Measurements from ENCODE around the gene ADCYAP1R1.

Gene ADCYAP1R1

DNA sequence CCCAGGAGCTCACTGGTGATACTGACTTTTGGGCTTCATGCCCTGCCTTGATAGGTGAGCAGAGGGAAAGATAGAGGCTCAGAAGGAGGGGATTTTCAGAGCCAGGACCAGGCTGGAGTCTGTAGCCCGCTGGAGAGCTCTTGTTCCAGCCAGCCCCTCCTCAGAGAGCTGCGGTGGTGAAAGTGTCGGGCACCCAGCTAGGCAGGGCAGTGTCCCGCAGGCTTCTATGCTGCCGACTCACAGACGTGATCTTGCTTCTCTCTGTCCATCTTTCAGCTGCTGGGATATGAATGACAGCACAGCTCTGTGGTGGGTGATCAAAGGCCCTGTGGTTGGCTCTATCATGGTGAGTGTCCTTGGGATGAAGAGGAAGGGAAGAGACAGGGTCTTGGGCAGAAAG lies 35.2 kb downstream of the ADCYAP1R1 start:
- TF ChIP-seq CTCF (conservative IDR thresholded peaks at IDR 0.05; ENCODE audit: low read length): no peak
- no peak for DNase-seq (ENCODE audit: low read depth)
- H3K4me3 ChIP-seq (ENCODE audit: low read length): no peak overlapping the region

- no peak for DNase-seq (ENCODE audit: low read depth)
- no peak for TF ChIP-seq CTCF (conservative IDR thresholded peaks at IDR 0.05; ENCODE audit: low read length)
- no peak overlapping the region for H3K4me3 ChIP-seq (ENCODE audit: low read length)
Observed at GRCh38 chr7:31091924-31092434, 39.9 kb downstream of the ADCYAP1R1 start.

DNA sequence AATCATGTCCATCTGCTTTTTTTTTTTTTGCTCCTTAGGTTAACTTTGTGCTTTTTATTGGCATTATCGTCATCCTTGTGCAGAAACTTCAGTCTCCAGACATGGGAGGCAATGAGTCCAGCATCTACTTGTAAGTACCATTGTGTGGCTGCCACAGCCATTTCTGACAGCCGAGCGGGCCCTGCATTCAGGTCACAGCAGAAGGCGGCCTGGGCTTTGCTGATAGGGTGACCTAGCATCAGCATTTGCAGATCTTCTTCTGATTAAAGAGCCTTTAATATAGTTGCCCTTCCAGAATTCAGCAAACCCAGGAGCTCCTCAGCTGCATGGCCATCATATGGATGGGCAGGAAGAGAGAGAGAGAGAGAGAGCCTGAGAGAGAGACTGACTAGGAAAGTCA lies 40.5 kb downstream of the ADCYAP1R1 start:
- no peak for TF ChIP-seq CTCF (conservative IDR thresholded peaks at IDR 0.05; ENCODE audit: low read length)
- DNase-seq (ENCODE audit: low read depth): no peak
- no peak overlapping the region for H3K4me3 ChIP-seq (ENCODE audit: low read length)

GRCh38 chr7:31093282-31093681 lies 41.2 kb downstream of the ADCYAP1R1 start:
- no peak for TF ChIP-seq CTCF (conservative IDR thresholded peaks at IDR 0.05; ENCODE audit: low read length)
- no peak overlapping the region for H3K4me3 ChIP-seq (ENCODE audit: low read length)
- no peak for DNase-seq (ENCODE audit: low read depth)

DNA sequence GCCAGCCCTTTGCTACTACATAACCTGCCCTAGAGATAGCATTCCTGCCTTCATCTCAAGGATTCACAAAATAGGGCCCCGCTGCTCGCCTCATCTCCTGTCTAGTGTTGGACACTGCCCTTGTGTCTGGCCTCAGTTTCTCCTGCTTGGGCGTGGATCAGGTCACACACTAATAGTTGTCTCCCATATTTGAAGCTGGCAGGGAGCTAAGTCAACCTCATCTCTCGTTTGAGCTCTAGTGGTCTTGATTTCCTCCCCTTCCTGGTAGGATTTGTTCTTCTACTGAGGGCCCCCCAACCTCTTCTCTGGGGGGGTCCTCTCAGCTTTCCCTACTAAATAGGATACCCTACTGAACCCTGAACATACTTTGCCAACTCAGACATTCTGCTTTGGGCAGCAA lies 42.2 kb downstream of the ADCYAP1R1 start:
- no peak for DNase-seq (ENCODE audit: low read depth)
- no peak overlapping the region for H3K4me3 ChIP-seq (ENCODE audit: low read length)
- no peak for TF ChIP-seq CTCF (conservative IDR thresholded peaks at IDR 0.05; ENCODE audit: low read length)

DNA sequence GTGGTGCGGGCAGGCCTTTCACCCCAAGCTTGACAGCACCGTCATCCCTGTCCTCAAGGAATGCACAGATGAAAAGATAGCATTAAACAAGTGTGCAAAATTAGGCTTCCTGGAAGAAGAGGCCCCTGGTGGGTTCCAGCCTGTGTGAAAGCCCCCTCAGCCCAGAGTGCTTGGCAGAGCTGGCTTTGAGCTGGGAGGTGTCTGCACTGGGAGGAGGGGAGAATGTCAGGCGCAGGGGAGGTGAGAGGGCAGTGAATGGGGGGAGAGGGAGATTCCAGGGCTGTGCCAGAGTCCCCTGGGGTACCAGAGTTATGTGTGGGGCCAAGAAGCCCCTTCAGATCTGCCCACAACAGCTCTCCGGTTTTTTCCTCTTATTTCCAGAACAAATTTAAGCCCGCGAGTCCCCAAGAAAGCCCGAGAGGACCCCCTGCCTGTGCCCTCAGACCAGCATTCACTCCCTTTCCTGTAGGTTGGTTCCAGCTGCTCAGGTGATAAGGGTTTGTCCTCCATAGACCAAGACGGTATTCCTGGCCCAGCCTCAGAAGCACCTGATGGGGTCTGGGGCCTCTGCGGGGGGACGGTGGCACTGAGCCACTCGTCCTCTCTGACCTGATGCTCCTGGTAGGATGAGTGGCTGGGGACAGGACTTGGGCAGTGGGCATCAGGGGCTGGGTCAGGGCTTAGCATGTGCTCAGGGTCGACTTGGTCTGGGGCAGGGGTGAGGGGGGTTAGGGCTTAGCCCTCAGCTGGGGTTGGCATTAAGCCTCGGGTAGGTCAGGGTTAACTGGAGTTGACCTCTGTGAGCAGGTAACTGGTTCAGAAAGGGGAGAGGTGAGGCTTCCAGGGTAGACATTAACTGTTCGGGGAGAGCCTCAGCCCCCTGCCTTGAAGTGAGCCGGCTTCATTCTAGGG lies 43.4 kb downstream of the ADCYAP1R1 start:
- no peak for DNase-seq (ENCODE audit: low read depth)
- no peak overlapping the region for H3K4me3 ChIP-seq (ENCODE audit: low read length)
- no peak for TF ChIP-seq CTCF (conservative IDR thresholded peaks at IDR 0.05; ENCODE audit: low read length)

Data from AG10803 (cell line).